Measurements from ENCODE around the gene SLC25A25. TPM values are rescaled to one million over a fixed set of nuclear protein-coding genes. Genes with fewer than 3 reads are reported as not detected.

The SLC25A25 gene
- total and polyA plus RNA-seq, 2 of the 8 experiments (the other 6 are each of a cell fraction or from before 2014, with no cell fraction given), result 6.5 to 18.5 TPM

DNA sequence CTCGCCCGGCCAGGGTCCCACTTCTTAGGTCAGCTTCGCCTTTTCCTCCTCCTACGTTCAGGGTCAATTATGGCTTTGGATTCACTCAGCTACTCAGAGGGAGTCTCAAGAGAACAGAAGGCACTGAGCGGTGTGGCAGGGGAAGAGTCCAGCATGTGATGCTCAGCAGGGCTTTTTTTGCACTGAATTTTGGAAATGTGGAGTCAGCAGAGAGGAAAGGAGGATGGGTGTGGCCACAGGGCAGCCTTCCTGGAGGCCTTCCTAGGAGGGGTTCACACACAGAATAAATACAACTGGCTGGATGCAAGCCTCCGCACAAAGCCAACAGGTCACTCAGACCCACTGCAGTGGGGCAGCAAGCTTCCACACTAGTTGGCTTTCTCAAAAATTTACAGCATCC lies 5.8 kb upstream of the SLC25A25 start:
- H3K9ac ChIP-seq (replicated peaks in 1 of 4; ENCODE audit: extremely low read depth in 1 of 4, low read depth in 3 of 4, low read length in 3 of 4), result no peak overlapping the region
- no peaks in the 10 kb centered on the region for H3K9me3 ChIP-seq (ENCODE audit: insufficient read depth in 2 of 2, low read depth in 1 of 2, low read length in 1 of 2)
- CTCF ChIA-PET (ENCODE audit: partially characterized antibody), result interaction anchor here (0.8 to 6.0 kb wide), 4 partner anchors 25 to 119 kb away, joined by 3 to 27 read pairs (median 5); no protein-coding TSS in a partner anchor
- no peak for TF ChIP-seq SIRT6 (IDR thresholded peaks at IDR 0.05; ENCODE audit: low read length)
- TF ChIP-seq SAP30 (IDR thresholded peaks at IDR 0.05; ENCODE audit: insufficient read depth, insufficient replicate concordance, low read length), result no peak
- no peak for TF ChIP-seq CBX8 (IDR thresholded peaks at IDR 0.05; ENCODE audit: borderline replicate concordance, low read depth, low read length)
- no peak for TF ChIP-seq RFX5 (IDR thresholded peaks at IDR 0.05; ENCODE audit: borderline replicate concordance, low read depth, low read length)
- TF ChIP-seq TEAD4 (IDR thresholded peaks at IDR 0.05; ENCODE audit: low read depth, low read length), result no peak
- TF ChIP-seq POU5F1 (IDR thresholded peaks at IDR 0.05; ENCODE audit: low read depth, low read length), result no peak
- TF ChIP-seq JUN (IDR thresholded peaks at IDR 0.05; ENCODE audit: low read depth, low read length), result no peak
- TF ChIP-seq CBX5 (IDR thresholded peaks at IDR 0.05; ENCODE audit: low read depth, low read length), result no peak
- TF ChIP-seq POLR2AphosphoS5 (IDR thresholded peaks at IDR 0.05; ENCODE audit: low read depth, low read length), result no peak
- no peak for TF ChIP-seq EZH2 (IDR thresholded peaks at IDR 0.05; ENCODE audit: low read depth, low read length, severe bottlenecking)
- TF ChIP-seq BRCA1 (IDR thresholded peaks at IDR 0.05; ENCODE audit: low read depth, low read length), result no peak
- TF ChIP-seq ASH2L (IDR thresholded peaks at IDR 0.05; ENCODE audit: low read length), result no peak
- TF ChIP-seq, protein P1, sequence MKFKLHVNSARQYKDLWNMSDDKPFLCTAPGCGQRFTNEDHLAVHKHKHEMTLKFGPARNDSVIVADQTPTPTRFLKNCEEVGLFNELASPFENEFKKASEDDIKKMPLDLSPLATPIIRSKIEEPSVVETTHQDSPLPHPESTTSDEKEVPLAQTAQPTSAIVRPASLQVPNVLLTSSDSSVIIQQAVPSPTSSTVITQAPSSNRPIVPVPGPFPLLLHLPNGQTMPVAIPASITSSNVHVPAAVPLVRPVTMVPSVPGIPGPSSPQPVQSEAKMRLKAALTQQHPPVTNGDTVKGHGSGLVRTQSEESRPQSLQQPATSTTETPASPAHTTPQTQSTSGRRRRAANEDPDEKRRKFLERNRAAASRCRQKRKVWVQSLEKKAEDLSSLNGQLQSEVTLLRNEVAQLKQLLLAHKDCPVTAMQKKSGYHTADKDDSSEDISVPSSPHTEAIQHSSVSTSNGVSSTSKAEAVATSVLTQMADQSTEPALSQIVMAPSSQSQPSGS (IDR thresholded peaks at IDR 0.05; ENCODE audit: low read length), result no peak

More for the DNA sequence above, 5.8 kb upstream of the SLC25A25 start:
- Histone ChIP-seq H4K5ac (ENCODE audit: insufficient read length, low read depth, low read length) (no peak overlapping the region), H4K20me1 (replicated peaks in 1 of 2; ENCODE audit: control insufficient read depth in 1 of 2, insufficient read depth in 2 of 2, low read length in 2 of 2) (no peaks in the 10 kb centered on the region), H3K18ac (ENCODE audit: extremely low read depth, low read length) (no peak overlapping the region), H3K14ac (ENCODE audit: insufficient read length) (no peak overlapping the region), H3K23me2 (ENCODE audit: low read depth, low read length) (no peaks in the 10 kb centered on the region; the same call in 1 of the 2 replicates), H3K27me3 (replicated peaks in 1 of 4; ENCODE audit: control insufficient read depth in 3 of 4, extremely low read depth in 1 of 4, insufficient read depth in 3 of 4, low read length in 3 of 4) (no peaks in the 10 kb centered on the region), H2BK20ac (ENCODE audit: low read length) (no peak overlapping the region), H3K4ac (replicated peaks; ENCODE audit: insufficient read length, low read depth, low read length) (no peak overlapping the region), H3K36me3 (ENCODE audit: control insufficient read depth in 2 of 4, insufficient read depth in 4 of 4, low read length in 3 of 4) (peaks cover 0 to 2% (median 0%) of the 10 kb centered on the region in 4 experiments; a peak in 1 of 8 replicates), H3K4me2 (ENCODE audit: insufficient read depth in 1 of 2, low read depth in 2 of 2, low read length in 2 of 2) (no peak overlapping the region), H3K27ac (ENCODE audit: low read depth, low read length) (no peak overlapping the region), H2AK5ac (ENCODE audit: low read depth, low read length) (no peak overlapping the region), H3K23ac (ENCODE audit: insufficient read length) (no peak overlapping the region), H2BK12ac (ENCODE audit: low read depth, low read length) (no peak overlapping the region), H3K79me1 (ENCODE audit: low read depth, low read length) (peaks cover 7% of the 10 kb centered on the region), H2BK15ac (ENCODE audit: low read length) (no peak overlapping the region), H3K4me1 (replicated peaks in 1 of 4; ENCODE audit: control insufficient read depth in 3 of 4, insufficient read depth in 4 of 4, low read length in 3 of 4) (peaks cover 0 to 8% (median 8%) of the 10 kb centered on the region in 4 experiments; a peak in 5 of 7 replicates), H3K4me3 (ENCODE audit: extremely low read depth in 1 of 4, insufficient read depth in 2 of 4, low read depth in 3 of 4, low read length in 4 of 4) (no peak overlapping the region), H3K79me2 (ENCODE audit: control insufficient read depth in 1 of 2, insufficient read depth in 2 of 2, low read length in 2 of 2) (no peaks in the 10 kb centered on the region), H4K8ac (ENCODE audit: extremely low read depth, insufficient read depth, low read length) (no peak overlapping the region; the same call in 1 of the 2 replicates), H3K56ac (replicated peaks; ENCODE audit: insufficient read length, low read depth, low read length) (no peak overlapping the region), H2BK120ac (replicated peaks; ENCODE audit: low read depth, low read length) (no peak overlapping the region), H4K91ac (replicated peaks; ENCODE audit: insufficient read length, low read length) (no peak overlapping the region), H2AFZ (ENCODE audit: low read length) (no peak overlapping the region), H2BK5ac (ENCODE audit: low read depth, low read length) (no peak overlapping the region)
- FAIRE-seq (no peak), DNase-seq (ENCODE audit: low read depth in 1 of 2, low spot score in 2 of 2) (no peak)
- WGBS, 2 experiments (ENCODE audit: extremely low coverage in 1 of 2, insufficient coverage in 1 of 2, insufficient read length in 1 of 2, insufficient replicate concordance in 2 of 2, low coverage in 1 of 2, low lambda C conversion rate in 2 of 2, missing lambda C conversion rate in 1 of 2), result 81% methylated on average over 6 of the region's 6 CpGs; no CpG with 5 or more reads in 1 of the 2 experiments
- POLR2A ChIA-PET (ENCODE audit: partially characterized antibody), result no interaction called here
